ENCODE measurements around the gene IL17RC.
A peak's percentile ranks its signal among the peaks of the same experiment; 100 is the strongest.

IL17RC gene

GRCh38 chr3:9947025-9947995 is 30.4 kb downstream of the IL17RC start:
- no peak for DNase-seq

DNA sequence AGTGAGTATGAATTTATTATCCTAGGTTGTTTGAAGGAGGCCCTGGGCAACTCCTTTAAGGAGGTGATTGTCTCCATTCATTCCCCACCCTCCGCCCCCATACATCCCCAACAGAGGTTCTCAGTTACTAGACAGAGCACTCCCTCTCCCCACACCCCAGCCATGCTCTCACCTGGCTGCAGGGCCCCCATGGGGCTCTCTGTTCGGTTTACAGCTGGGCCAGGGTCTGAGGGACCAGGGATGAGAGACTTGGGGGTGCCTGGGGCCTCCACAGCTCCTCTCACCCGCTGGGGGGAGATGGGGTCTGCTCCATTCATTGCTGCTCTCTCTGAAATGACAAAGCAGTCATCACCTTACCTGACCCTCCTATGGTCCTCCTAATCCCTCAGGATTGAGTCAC is 31.7 kb downstream of the IL17RC start:
- DNase-seq, result no peak

DNA sequence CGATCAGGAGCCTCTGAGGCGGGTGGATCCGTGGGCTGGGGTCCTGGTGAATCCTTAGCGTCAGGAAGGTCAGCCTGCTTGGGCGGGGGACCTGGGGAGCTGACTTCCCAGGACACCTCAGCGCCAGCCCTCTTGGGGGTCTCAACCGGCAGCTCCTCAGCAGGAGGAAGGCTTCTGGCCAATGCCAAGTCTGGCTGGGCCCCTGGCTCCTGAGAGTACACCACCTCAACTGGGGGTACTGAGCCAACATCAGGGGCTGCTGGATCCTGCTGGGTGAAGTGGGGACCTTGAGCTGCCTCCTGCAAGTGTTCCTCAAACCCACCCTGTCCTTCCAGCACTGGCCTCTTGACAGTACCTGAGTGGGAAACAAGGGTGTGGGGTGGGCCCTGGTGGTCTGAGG is 32.2 kb downstream of the IL17RC start:
- DNase-seq, result no peak

- no peak for DNase-seq
These were observed 32.7 kb downstream of the IL17RC start for GRCh38 chr3:9949626-9950025.

- DNase-seq, result no peak
These were observed 34.2 kb downstream of the IL17RC start for GRCh38 chr3:9951126-9951525.

- no peak for DNase-seq
These were observed 34.7 kb downstream of the IL17RC start for GRCh38 chr3:9951598-9951961.

- peak; percentile 84 for DNase-seq
These were observed 35.3 kb downstream of the IL17RC start, which contains the start of gene PRRT3 for GRCh38 chr3:9951962-9952805. PRRT3 (minus strand) TSS chr3:9952408; CDS start chr3:9950115, 2,293 bp downstream.

GRCh38 chr3:9955067-9955502 is 38.2 kb downstream of the IL17RC start:
- DNase-seq, result no peak

GRCh38 chr3:9955611-9956352 is 38.9 kb downstream of the IL17RC start:
- DNase-seq, result no peak

DNA sequence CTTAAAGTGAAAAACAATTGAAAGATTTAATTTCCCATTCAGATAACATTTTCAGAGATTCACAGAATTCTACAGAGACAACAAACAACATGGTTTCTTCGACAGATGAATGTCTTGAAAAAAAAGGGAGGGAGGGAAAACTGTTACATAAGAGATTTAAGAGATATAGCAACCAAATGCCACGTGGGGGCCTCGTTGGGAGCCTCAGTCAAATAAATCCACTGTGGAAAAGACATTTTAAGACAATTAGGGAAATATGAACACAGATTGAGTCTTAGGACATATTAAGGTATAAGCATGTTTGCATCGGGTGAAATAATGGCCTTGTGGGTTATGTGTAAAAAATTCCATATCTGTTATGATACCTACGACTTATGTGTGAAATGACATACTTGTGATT is 40.3 kb downstream of the IL17RC start:
- no peak for DNase-seq

DNA sequence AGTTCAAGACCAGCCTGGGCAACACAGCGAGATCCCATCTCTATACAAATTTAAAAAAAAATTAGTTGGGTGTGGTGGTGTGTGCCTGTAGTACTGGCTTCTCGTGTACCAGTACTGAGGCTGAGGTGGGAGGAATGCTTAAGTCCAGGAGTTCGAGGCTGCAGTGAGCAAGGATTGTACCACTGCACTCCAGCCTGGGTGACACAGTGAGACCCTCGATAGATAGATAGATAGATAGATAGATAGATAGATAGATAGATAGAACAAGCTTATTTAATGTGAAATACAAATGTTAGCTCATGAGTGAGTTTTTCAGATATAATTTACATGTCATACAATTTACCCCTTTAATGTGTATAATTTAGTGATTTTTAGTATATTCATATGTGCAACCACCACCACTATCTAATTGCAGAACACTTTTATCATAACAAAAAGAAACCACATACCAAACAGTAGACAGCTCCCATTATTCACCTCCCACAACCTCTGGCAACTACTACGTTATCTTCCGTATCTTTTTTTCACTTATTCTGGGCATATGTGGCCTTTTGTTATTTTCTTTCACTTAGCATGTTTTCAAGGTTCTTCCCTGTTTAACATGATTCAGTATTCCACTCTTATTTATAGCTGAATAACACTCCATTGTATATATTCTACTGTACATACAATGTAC is 48.4 kb downstream of the IL17RC start:
- no peak for DNase-seq

GRCh38 chr3:9966841-9967240 is 49.9 kb downstream of the IL17RC start:
- no peak for DNase-seq

GRCh38 chr3:9969632-9970019 is 52.7 kb downstream of the IL17RC start:
- no peak for DNase-seq

DNA sequence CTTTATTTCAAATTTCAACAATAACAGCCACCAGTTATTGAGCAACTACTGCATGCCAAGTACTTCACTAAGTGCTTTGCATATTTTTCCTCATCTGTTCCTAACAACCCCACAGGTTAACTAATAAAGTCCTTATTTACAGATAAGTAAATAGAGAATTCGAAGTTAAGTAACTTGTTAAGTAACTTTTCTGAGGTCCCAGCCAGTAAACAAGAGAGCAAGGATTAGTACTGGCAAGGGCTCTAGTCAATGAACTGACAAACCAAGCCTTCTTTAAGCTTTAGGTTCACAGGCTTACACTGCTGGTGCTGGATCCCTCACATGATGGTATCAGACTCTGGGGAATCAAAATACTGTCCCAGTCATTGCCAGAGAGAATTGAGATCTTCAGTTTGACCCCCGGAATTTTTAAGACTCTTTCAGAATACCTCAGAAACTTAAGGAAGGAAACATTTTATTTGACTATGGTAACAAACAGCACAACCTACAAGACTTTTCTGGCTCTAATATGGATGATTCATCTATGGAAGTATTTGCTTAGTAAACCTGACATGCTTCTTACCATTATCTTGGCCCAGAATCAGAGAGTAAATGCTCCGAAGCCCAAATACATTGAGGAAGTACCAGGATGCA is 53.2 kb downstream of the IL17RC start:
- DNase-seq, result no peak

GRCh38 chr3:9976721-9977709 is 60.1 kb downstream of the IL17RC start:
- DNase-seq, result no peak

DNA sequence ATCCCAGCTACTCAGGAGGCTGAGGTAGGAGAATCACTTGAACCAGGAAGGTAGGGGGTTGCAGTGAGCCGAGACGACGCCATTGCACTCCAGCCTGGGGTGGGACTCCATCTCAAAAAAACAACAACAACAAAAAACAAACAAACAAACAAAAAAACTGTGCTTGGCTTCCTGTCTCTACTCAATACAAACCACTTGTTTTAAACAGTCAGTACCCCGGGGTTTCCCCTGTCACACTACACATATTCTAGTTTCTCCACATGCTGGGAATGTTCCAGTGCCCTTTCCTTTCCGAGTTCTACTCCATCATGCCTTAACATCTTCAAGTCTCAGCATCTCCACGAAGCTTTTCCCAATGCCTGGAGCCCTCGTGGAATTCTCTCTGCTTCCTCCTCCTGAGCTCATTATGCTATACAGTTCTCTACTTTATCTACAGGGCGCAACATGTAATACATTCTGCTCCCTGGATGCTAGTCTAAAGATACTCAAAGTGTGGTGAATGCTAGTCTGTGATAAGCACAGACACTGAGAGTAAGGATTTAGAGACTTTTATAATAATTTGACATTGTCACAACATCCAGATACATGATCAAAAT is 61.9 kb downstream of the IL17RC start:
- DNase-seq, result no peak

- no peak for DNase-seq
These were observed 63.4 kb downstream of the IL17RC start for GRCh38 chr3:9980251-9980650.
